Dedifferentiated amniotic fluid mesenchymal stem cell (primary cell): ENCODE results near the gene TUT7.

Source experiments
- DNase-seq: peaks from one replicate; pipeline ENCODE4 v3.0.0-alpha.2; 2016; ENCODE audit errors: extremely low spot score

TUT7 gene

DNA sequence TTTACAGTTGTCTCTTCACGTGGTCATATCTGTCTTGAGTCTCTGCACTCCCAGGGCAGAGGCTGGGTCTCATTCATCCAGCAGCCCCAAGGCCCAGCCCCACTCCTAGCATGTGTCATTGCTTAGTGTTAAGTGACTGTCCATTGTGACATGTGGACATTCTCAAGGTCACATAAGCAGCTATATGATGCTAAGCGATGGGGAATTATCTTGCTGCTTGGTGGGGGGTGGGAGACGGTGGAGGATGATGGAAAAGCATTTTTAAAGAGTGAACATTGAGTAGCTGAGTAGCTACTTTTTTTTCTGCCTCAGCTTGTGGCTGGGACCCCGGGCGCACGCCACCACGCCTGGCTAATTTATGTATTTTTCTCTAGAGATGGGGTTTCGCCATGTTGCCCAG lies 94.7 kb downstream of the TUT7 start, which contains the start of gene C9orf153:
Gene C9orf153, minus strand, starts transcription at position 101 of the 400 bp plus-strand sequence. CDS start 30,054 bp downstream, outside the sequence.
- DNase-seq, result no peak

DNA sequence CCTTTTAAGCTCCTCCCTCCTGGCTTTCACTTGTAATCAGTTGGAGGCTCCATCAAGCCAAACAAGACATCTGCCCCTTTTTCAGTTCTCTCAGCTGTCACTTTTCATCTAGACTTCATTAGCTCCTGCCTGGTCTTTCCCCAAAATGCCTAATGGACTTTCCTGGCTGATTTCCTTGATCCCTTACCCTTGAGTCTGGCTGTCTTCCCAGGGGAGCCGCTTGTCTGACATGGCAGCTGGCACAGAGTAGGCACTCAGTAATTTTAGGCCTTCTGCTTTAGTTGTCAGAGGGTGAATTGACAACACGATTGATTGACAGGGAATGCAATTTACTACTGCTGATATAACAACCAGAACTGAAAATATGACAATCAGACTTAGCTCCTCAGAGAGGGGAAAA lies 96.8 kb downstream of the TUT7 start:
- DNase-seq, result no peak

DNA sequence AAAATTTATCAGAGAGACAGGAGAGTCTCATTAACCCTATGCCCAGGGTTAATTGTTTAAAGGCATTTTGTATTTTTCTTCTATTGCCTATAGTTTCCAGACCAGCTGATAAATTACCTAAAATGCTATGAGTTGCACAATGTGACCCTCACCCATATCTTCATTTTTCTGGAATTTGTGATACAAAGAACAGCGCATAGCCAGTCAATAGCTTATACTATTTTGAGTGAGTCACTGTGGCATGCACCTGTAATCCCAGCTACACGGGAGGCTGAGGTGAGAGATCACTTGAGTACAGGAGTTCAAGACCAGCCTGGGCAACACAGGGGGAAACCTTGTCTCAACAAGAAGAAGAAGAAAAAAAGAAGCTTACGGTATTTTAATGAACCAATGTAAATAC lies 97.6 kb downstream of the TUT7 start:
- no peak for DNase-seq

DNA sequence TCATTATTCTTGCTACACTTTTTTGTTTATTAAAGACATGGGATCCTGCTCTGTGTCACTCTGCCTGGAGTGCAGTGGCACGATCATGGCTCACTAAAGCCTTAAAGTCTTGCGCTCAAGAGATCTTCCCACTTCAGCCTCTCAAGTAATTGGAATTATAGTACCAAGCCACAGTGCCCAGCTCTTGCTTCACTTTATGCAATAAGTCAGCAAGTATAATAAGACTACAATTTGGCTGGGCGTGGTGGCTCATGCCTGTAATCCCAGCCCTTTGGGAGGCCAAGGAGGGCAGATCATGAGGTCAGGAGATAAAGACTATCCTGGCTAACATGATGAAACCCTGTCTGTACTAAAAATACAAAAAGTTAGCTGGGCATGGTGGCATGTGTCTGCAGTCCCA lies 100.6 kb downstream of the TUT7 start:
- no peak for DNase-seq

DNA sequence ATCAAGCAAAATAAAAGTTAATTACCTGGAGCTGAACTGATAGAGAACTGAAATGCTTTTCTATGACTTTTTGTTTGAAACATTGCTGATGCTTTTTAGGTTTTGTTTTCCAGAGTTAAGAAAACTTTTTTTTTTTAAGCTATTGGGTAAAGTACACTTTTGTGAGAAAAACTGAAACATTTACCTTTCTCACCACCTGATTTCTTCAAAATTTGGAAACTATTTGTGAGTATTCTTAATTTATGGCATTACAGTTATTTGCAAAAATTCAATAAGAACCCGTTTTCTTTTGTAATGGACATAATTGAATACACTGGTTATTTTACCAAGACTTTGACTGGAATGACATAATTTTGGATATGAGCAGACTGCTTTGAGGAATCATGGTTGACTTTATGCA lies 101.3 kb downstream of the TUT7 start:
- no peak for DNase-seq

DNA sequence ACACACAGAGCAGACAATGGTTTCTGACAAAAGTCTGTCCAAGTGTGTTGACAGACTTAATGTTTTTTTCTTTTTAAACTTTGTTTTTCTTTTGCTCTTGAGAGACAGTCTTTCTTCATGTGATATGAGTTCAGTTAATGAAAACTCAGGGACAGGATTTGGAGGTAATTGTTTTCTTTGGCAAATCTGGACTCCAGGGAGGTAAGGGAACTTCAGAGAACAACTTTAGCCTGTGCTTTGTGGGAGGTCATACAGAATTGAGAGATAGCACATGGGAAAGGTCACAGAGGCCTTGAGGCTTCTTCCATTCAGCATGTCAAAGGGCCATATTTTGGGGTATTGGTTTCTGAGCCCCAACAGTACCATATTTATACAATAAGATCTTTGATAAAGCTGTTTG lies 104.1 kb downstream of the TUT7 start:
- DNase-seq, result no peak

DNA sequence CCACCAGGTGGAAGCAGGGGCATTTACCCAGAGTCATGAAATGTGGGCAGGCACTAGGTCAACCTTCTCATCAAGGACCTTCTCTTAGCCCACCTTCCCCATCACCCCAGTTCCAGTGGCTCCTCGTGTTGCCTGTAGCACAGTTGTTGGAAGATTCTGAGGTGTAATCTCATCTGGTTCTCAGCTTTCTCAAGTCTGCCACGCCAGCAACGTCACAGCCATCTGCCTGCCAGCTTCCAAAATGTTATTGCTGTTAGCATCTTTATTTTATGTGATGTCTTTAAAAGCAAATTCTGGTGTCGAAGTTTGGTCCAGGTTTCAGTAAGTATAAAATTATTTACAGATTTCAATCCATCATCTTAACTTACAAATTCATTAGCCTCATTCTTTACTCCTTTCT lies 105.5 kb downstream of the TUT7 start:
- DNase-seq, result no peak

DNA sequence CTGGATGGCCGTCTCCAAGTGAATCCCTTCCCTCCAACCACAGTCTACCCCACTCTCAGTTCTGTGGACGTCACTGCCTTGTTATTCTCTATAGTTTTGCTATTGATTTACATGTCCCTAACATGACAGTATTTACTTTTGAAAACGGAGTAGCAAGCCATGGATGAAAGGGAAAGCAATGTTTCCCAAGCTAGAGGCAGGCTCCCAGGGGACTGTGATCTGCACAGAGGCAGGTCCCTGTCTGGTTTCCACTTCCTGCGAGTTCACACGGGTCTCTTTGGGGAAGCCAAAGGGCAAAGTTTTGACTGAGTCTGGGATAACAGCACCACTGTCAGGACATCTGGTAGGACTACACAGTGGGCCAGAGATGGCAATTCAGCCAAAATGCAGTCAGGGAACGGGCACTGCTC lies 107.5 kb downstream of the TUT7 start:
- DNase-seq, result no peak

DNA sequence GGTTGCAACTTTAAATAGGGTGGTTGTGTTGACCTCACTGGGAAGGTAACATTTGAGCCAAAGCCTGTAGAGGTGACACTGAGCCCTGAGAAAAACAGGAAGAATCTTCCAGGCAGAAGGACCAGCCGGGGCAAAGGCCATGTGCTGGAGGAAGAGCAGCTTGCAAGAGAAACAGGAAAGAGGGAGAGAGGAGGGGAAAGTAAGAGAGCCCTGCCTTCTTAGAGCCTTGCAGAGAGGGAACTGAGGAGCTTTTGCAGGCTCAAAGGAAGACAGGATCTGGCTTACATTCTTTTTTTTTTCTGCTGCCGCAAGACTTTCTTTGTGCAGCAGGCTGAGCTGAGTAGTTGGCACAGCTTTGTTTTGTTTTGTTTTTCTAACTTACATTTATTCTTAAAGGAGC lies 112.1 kb downstream of the TUT7 start:
- DNase-seq, result no peak

DNA sequence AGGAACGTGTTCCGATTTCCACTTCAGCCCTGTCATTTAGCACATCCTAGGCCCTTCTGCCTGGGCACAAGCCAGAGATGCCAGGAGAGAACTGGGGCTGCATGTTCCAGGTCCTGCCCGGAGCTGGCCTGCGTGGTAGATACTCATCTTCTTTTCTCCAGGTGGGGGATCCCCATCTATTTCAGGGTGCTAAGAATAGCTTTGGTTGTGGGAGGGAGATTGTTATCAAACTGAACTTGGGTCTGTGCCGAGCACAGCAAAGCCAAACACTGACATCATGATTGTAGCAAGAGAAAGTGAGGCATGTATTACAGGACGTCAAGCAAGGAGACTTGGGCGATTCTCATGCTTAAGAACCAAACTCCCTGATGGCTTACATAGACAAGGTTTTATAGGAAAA lies 113.0 kb downstream of the TUT7 start:
- DNase-seq, result no peak

DNA sequence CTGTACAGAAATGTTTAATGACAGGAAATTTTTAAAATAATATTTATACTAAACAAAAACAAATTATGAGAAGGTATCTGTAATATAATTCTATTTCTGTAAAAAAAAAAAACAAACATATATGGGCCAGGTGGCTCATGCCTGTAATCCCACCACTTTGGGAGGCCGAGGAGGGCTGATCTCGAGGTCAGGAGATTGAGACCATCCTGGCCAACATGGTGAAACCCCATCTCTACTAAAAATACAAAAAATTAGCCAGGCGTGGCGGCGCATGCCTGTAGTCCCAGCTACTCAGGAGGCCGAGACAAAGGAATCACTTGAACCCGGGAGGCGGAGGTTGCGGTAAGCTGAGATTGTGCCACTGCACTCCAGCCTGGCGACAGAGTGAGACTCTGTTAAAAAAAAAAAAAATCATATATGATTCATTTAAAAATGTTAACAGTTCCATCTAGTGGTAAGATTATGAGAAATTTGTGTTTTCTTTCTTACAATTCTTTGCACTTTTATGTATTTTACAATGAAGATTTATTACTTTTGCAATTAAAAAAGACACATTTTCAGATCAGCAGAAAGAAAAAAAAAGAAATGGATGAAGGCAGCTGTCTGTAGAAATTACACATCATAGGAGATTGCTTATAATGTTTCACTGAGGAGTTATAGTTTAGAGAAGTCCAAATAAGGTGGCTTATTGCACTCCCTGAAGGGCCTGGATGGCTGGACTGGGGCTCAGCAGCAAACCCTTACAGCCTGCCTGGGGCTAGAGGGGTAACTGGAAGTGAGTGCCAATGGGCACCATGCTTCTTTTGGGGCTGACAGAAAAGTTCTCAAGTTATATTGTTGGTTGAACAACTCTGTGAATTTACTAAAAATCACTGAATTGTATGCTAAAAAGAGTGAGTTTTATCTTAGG lies 115.1 kb downstream of the TUT7 start:
- no peak for DNase-seq
